MCF 10A (cell line): ENCODE data around the gene CYCS. TPM values are rescaled to one million over a fixed set of nuclear protein-coding genes. Genes with fewer than 3 reads are reported as not detected.
A peak's percentile ranks its signal among the peaks of the same experiment; 100 is the strongest.

ENCODE experiments used
- BruUV-seq: library from RNA; stranded (reverse); fragments of 400-500 nt; replicated peaks from 2 replicates; lab custom pipeline; 2021; lab: Mats Ljungman, UMichigan
- CTCF ChIA-PET: fragments of 300-600 bp; sonication (Branson Sonifier 250); formaldehyde crosslinking; extraction: SDS; loops from one replicate; lab custom pipeline; 2021; ENCODE audit warnings: antibody characterized with exemption, inconsistent platforms; lab: Yijun Ruan, JAX
- POLR2A ChIA-PET: fragments of 300-600, 350-650 bp; sonication (Branson Sonifier 250); formaldehyde crosslinking; extraction: SDS; loops from one replicate; lab custom pipeline; 2020; ENCODE audit warnings: antibody characterized with exemption, inconsistent platforms; lab: Yijun Ruan, JAX
- DNase-seq: peaks from one replicate; pipeline ENCODE4 v3.0.0-alpha.2; 2018; ENCODE audit not compliant: unreplicated experiment
- H3K27ac Mint-ChIP-seq: one replicate; pipeline ENCODE4 v1.8.0; 2022; ENCODE audit warnings: mild to moderate bottlenecking, low read depth, mixed read lengths; ENCODE audit not compliant: unreplicated experiment
- H3K27me3 Mint-ChIP-seq: one replicate; pipeline ENCODE4 v1.8.0; 2022; ENCODE audit warnings: mixed read lengths; ENCODE audit not compliant: insufficient read depth, unreplicated experiment
- H3K36me3 Mint-ChIP-seq: one replicate; pipeline ENCODE4 v1.8.0; 2022; ENCODE audit warnings: mild to moderate bottlenecking, moderate library complexity, mixed read lengths; ENCODE audit not compliant: insufficient read depth, unreplicated experiment
- H3K4me1 Mint-ChIP-seq: one replicate; pipeline ENCODE4 v1.8.0; 2022; ENCODE audit warnings: mixed read lengths; ENCODE audit not compliant: insufficient read depth, unreplicated experiment
- H3K4me3 Mint-ChIP-seq: one replicate; pipeline ENCODE4 v1.8.0; 2022; ENCODE audit warnings: mild to moderate bottlenecking, moderate library complexity, mixed read lengths; ENCODE audit not compliant: unreplicated experiment
- H3K9me3 Mint-ChIP-seq: one replicate; pipeline ENCODE4 v1.8.0; 2022; ENCODE audit warnings: mixed read lengths; ENCODE audit not compliant: unreplicated experiment
- intact Hi-C: fragments of 100-400 bp; cut with micrococcal nuclease; formaldehyde crosslinking; loops from 2 replicates; pipeline ENCODE4 v1.14.1; 2022
- total RNA-seq: library from RNA; stranded (reverse); gene quantifications from 2 replicates; pipeline ENCODE4 v1.2.3, GENCODE V29; 2022
- TF ChIP-seq, protein P1 (sequence below): fragments of 200-600 bp; IDR thresholded peaks from one replicate; pipeline ENCODE4 v1.8.0; 2022; ENCODE audit warnings: antibody characterized with exemption, mild to moderate bottlenecking; ENCODE audit not compliant: unreplicated experiment

The CYCS gene
- total RNA-seq, 1 experiment from 2014 or later = 368 TPM

DNA sequence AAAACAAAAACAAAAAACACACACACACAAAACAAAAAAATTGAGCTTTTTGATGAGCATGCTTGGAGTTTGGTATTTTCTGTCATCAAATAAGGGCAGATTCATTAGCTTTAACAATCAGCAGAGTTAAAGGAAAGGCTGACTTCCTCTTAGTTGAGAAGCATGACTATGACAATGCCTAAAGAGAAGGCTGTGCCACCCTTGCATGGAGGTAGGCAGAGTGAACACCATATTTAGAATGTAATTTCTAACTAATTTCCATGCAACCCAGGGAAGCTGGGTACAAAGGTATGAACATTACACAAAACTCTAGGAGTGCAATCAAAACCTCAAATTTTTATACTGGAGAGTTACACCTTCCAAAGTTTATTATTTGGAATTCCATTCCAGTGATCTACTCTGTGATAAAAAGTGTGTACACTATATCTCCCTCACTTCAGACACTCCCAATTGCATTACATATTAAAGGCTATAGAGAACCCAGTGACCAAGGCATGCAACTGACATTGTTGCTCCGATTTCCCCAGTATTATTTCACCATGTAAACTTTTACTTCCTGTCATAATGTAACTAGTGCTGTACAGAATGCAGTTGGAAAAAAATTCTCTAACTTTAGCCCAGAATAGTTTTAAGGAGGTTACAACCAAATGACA, 9.4 kb upstream of the CYCS start:
- TF ChIP-seq, protein P1, sequence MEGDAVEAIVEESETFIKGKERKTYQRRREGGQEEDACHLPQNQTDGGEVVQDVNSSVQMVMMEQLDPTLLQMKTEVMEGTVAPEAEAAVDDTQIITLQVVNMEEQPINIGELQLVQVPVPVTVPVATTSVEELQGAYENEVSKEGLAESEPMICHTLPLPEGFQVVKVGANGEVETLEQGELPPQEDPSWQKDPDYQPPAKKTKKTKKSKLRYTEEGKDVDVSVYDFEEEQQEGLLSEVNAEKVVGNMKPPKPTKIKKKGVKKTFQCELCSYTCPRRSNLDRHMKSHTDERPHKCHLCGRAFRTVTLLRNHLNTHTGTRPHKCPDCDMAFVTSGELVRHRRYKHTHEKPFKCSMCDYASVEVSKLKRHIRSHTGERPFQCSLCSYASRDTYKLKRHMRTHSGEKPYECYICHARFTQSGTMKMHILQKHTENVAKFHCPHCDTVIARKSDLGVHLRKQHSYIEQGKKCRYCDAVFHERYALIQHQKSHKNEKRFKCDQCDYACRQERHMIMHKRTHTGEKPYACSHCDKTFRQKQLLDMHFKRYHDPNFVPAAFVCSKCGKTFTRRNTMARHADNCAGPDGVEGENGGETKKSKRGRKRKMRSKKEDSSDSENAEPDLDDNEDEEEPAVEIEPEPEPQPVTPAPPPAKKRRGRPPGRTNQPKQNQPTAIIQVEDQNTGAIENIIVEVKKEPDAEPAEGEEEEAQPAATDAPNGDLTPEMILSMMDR = no peak
- H3K27me3 Mint-ChIP-seq = no peaks in the 10 kb centered on the region
- H3K27ac Mint-ChIP-seq = no peak overlapping the region
- POLR2A ChIA-PET = interaction anchor here (0.6 to 3.5 kb wide), 2 partner anchors 9 to 16 kb away, joined by 3 to 12 read pairs; partner anchors contain the start of gene CYCS
- H3K4me1 Mint-ChIP-seq = no peaks in the 10 kb centered on the region
- CTCF ChIA-PET = interaction anchor here (0.6 to 0.7 kb wide), 2 partner anchors 26 to 28 kb away, joined by 3 to 4 read pairs; no protein-coding TSS in a partner anchor
- no TSS peak for BruUV-seq
- no peaks in the 10 kb centered on the region for H3K36me3 Mint-ChIP-seq
- H3K4me3 Mint-ChIP-seq = no peak overlapping the region
- intact Hi-C loops = no loop called here
- DNase-seq = no peak
- no peaks in the 10 kb centered on the region for H3K9me3 Mint-ChIP-seq

DNA sequence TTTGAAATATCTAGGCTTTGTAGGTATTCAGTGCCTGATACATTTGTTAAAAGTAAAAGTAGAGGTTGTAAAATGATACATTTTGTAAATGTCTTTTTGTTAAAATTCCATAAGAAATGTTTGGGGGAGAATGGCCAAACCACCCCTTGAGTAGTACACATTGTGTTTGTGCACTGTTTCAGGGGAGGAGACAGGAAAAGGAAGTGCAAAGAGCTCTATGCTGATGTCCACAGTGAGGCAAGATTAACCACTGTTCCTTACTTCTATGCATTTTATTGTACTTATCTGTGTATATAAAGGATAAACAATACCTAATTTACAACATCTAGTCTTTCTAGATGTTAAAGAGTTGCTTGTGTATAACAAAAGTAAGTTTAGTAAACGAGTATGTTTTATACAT, 7.4 kb upstream of the CYCS start:
- Mint-ChIP-seq H3K27me3 (no peaks in the 10 kb centered on the region), H3K27ac (no peak overlapping the region), H3K4me3 (no peak overlapping the region), H3K9me3 (no peaks in the 10 kb centered on the region), H3K4me1 (no peaks in the 10 kb centered on the region), H3K36me3 (no peaks in the 10 kb centered on the region)
- TF ChIP-seq, protein P1 = no peak
- BruUV-seq = no TSS peak
- intact Hi-C loops = no loop called here
- POLR2A ChIA-PET = no interaction called here
- no peak for DNase-seq
- CTCF ChIA-PET = no interaction called here

DNA sequence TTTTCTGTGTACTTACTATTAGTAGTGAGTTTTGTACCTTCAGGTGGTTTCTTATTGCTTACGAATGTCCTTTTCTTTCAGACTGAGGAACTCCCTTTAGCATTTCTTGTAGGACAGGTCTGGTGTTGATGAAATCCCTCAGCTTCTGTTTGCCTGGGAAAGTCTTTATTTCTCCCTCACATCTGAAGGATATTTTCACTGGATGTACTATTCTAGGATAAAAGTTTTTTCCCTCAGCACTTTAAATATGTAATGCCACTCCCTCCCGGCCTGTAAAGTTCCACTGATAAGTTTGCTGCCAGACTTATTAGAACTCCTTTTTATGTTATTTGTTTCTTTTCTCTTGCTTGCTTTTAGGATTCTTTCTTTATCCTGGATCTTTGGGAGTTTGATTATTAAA, 1.7 kb upstream of the CYCS start:
- Mint-ChIP-seq H3K4me3 (no peak overlapping the region), H3K9me3 (no peaks in the 10 kb centered on the region), H3K36me3 (peaks cover 37% of the 10 kb centered on the region), H3K4me1 (peaks cover 8% of the 10 kb centered on the region), H3K27me3 (no peaks in the 10 kb centered on the region), H3K27ac (no peak overlapping the region)
- intact Hi-C loops = no loop called here
- no peak for DNase-seq
- TF ChIP-seq, protein P1 = no peak
- no TSS peak for BruUV-seq
- ChIA-PET POLR2A (interaction anchor here (3.4 kb wide), 1 partner anchor 14 kb away, joined by 22 read pairs; no protein-coding TSS in a partner anchor), CTCF (interaction anchor here (1.2 to 1.9 kb wide), 2 partner anchors 33 to 554 kb away, joined by 4 to 9 read pairs; no protein-coding TSS in a partner anchor)

DNA sequence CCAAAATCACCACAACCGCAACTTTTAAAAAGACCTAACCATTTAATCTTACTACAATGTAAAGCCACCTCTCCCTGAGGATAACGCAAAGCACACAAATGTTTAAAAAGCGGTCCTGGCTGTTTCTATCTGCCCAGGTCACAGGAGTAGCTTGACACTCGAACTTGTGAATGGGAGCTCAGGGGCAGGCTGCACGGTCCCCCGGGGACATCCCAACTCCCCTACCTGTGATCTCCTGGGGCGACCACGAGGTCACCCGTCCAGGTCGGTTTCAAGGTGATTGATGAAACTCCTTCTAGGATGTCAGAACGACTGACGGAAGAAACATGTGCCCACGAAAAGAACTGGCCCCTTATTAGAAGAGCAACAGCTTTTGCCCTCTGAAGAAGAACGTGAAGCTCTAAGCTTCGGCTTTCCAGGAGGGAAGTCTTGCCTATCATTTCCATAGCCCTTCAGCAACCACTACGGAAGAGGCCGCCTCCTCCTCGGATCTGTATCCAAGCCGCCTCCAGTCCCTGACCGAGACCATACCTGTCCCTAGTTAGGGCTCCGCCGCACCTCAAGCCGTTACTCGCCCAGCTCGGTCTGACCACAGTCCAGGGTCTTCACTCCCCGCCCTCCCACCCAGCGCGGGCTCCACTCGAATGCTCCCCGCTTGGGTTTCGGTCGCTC, 459 bp downstream of the CYCS start:
- peak; percentile 22 for DNase-seq
- CTCF ChIA-PET = interaction anchor here (0.6 to 3.1 kb wide), 7 partner anchors 24 to 1240 kb away, joined by 3 to 17 read pairs (median 4); no protein-coding TSS in a partner anchor
- TF ChIP-seq, protein P1 = no peak
- no peaks in the 10 kb centered on the region for H3K9me3 Mint-ChIP-seq
- intact Hi-C loops = no loop called here
- H3K27ac Mint-ChIP-seq = peak overlapping the region; percentile 100
- H3K4me1 Mint-ChIP-seq = peaks cover 8% of the 10 kb centered on the region
- H3K27me3 Mint-ChIP-seq = no peaks in the 10 kb centered on the region
- no TSS peak for BruUV-seq
- peak overlapping the region; percentile 95 for H3K4me3 Mint-ChIP-seq
- POLR2A ChIA-PET = interaction anchor here (0.6 to 3.4 kb wide), 30 partner anchors 9 to 1827 kb away, joined by 3 to 22 read pairs (median 4); partner anchors contain the start of genes OSBPL3 and PALS2
- H3K36me3 Mint-ChIP-seq = peaks cover 58% of the 10 kb centered on the region
